SH-SY5Y (cell line): ENCODE measurements around the gene RPS19BP1.

Source experiments
- GATA2 ChIP-seq: IDR thresholded peaks from 2 replicates; pipeline ENCODE4 v1.6.1; 2011; ENCODE audit warnings: mild to moderate bottlenecking, low read depth, low read length
- GATA3 ChIP-seq: IDR thresholded peaks from 2 replicates; pipeline ENCODE4 v1.6.1; 2011; ENCODE audit warnings: low read depth, mild to moderate bottlenecking, low read length, moderate library complexity

GRCh38 chr22:39563571-39564428 lies 31.3 kb upstream of the RPS19BP1 start:
- TF ChIP-seq GATA2, result no peak
- TF ChIP-seq GATA3, result no peak
